IPS-NIHi11 (cell line): Measurements from ENCODE around the gene TCF7L1.
"Not testable (repeated sequence)": the region's sequence is repeated elsewhere in the genome, so short reads cannot be mapped to it uniquely, and the experiment has no call there.

ENCODE experiments used
- DNase-seq: peaks from one replicate; pipeline ENCODE4 v3.0.0; 2012; ENCODE audit warnings: mixed read lengths, low spot score

Gene TCF7L1

DNA sequence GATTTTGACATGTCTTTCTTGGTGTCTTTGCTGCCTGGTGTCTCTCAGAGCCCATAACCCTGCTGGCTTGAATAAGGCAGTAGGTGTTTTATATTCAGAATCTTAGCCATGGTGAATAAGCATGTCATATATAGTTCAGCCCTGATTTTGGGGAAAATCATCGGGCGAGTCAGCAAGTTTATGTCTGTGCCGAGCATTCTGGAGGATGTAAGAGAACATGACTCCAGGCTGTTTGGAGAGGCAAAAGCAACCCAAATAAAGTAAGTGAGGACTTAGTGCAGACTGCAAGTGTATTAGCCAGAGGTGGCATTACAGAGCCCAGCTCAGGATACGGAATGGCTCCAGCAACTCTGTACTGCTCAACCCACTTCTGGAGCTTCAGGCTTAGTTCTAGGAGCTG, 50.3 kb downstream of the TCF7L1 start:
- no peak for DNase-seq

DNA sequence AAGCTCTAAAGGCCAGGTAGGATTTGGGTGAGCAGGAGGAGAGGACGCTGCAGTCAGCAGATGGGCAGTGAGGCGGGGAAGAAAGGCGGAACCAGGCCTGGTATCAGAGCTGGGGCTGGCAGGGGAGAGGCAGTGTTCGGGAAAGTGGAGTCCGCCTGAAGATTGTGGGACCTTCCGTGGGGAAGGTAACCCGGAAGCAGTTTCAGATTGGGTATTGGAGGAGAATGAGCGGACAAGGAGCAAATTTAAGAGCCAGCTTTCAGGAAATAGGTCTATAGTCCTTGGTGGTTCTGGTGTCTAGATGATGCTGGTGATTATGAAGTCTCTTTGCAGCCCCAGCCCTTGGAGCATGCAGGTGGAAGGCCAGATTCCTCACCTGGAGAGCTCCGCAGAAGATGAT, 51.0 kb downstream of the TCF7L1 start:
- DNase-seq = no peak

DNA sequence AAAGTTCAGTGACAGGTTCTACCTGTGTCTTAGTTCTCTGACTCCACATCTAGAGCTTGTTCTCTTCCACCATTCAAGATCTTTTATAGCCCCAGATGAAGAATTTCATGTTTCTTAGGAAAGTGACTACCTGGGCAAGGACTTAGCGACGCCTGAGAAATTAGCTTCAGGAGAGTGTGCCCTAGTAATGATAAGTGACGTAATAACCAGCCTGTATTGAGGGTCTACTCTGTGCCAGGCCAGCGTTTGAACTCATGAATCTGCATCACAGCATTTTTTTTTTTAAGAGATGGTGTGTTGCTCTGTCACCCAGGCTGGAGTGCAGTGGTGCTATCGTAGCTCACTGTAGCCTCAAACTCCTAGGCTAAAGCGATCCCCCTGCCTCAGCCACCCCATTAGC, 51.8 kb downstream of the TCF7L1 start:
- DNase-seq = no peak

DNA sequence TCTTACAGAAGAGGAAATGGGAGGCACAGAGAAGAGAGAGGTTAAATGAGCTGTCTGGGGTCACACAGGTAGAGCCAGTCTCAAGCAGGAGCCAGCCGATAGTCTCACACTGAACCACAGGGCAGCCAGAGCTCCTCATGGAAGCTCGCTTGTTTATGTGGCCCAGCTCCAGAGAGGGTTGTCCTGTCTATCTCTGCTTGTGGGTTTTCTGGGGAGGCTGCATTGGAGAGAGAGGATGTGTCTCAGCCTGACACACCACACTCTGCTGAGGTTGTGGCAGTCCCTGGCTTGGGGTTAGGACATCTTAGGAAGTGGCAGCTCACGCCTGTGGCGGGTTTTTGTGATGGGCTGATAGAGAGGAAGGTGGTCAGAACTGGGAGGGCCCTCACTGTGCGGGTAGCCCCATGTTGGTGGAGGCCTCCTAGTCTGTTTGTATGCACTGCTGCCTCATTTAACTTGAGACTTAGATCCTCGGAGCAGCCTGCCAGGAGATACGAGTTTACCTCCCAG, 52.3 kb downstream of the TCF7L1 start:
- DNase-seq = no peak

DNA sequence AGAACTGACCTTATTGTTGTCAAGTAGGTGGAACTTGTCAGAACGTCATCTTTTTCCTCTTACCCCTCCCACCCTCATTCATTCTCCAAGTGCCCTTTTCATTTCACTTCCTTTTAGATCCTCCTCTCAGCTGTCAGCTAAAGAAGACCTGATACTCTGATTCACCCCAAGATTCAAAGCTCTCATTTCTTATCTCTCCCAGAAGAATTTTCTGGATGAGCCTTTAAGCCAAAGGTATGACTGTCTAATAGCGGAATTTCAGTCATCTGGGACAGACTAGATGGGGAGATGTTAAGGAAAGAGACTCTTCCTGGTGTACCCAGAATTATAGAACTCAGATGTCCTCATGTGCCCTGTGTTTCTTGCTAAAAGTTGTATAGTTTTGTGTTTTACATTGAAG, 53.9 kb downstream of the TCF7L1 start:
- DNase-seq = no peak

DNA sequence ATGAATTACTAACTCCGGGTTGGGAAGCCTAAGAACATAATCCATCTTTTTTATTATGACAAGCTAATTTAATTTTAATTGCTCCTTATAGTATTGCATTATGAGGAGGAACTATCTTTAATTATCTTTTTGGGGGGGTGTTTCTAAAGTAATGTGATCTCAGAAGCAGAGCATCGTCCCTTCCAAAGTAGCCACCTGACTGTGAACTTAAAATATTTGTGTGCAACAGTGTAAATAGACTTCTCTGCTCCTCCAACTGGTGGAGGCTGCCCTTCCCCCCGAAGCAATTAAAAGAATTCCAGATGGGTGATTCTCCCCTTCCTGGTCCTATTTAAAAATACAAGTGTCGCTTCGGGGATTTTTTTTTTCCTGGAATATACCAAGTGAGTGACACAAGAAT, 55.7 kb downstream of the TCF7L1 start:
- no peak for DNase-seq

DNA sequence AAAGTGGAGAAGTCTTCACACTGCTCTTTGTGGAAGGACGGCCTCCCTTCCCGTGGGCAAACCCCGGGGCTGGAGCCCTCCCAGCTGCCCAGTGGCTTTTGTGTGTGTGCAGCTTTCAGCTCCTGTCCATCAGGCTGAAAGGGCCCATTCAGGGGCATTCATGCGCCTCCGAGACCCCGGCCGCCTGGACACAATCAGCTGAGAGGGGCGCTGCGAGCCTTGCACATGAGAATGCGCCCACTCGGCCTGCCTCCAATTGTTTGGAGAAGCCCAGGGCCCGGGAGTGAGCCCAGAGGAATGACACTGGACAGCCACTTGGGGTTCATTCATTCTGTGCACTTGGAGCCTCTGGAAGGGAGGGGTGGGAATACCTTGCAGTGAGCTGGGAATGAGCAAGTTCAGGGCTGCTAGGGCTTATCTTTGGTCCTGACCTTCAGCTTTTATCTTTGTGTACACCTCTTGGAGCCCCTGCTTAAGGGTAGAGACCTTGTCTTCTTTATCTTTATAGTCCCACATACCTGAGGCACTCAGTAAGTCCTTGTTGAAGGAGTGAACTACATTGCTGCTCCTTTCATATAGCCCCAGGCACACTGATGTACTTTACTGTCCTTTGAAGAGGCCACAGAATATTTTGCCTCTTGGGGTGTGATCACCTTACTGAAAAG, 56.5 kb downstream of the TCF7L1 start:
- DNase-seq = no peak

DNA sequence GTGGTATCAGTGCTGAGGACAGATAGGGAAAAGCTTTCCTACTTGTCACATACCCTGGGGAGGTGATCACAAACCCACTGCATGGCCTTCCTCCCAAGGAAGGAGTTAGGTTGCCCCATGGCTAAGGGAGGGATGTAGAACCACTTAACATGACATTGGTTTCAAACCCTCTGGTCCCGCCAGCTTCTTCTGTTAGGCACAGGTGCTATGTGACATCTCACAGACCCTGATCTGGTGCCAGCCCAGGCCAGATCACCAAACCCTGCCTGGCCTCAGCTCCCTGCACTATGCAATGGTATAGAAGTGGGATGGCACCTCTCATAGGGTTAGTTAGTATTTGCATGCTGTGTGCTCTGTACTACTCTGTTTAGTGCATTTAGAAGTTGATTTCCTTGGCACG, 58.0 kb downstream of the TCF7L1 start:
- no peak for DNase-seq

DNA sequence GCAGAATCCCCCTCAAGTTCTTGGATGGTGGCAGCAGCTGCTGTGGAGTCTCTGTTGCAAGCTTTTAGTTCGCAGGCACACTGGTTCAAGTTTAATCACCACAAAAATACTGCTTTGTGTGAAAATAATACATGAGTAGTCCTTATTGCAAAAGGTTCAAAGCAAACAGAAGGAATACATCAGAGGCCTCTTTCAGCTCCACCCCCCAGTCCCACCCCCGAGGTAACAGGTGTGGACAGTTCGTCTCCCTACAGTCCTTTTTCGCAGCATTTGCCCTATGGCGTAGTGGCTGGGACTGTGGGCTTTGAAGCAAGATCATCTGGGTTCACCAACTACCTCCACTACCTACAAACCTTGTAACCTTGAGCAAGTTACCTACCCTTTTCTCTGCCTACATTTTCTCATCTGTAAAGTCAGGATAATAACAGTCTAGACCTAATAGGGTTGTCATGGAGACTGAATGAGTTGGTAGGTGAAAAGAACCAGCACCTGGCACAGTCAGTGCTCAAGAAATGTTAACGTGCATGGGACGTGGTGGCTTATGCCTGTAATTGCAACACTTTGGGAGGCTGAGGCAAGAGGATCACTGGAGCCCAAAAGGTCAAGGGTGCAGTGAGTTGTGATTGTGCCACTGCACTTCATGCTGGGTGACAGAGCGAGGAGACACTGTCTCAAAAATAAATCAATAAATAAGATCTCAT, 61.7 kb downstream of the TCF7L1 start:
- no peak for DNase-seq

DNA sequence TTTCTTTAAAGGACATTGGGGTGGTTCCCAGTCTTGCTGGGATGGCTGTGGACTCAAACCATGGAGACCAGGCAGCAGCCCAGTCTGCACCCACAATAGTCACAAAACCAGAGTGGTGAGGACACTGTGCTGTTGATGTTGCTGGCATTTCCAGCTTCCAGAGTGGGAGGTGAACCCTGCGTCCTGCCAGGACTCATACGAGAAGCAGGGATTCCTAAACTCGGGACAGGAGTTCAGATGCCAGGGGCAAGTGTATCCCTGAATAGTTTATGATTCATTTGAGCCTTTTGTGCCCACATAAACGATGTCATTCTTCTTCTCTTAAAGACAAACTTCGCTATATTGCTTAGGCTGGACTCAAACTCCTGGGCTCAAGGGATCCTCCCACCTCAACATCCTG, 62.8 kb downstream of the TCF7L1 start:
- no peak for DNase-seq

DNA sequence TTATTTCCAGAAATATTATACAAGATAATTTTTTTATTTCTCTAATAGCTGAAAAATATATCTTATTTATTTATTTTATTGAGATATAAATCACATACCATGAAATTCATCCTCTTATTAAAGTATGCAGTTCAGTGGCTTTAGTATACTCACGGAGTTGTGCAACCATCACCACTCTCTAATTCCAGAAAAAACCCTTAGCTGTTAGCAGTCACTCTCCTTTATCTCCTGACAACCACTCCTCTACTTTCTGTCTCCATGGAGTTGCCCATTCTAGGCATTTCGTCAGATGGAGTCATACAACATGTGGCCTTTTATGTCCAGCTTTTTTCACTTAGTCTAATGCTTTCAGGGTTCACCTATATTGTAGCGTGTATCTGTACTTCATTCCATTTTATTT, 66.5 kb downstream of the TCF7L1 start:
- no peak for DNase-seq

DNA sequence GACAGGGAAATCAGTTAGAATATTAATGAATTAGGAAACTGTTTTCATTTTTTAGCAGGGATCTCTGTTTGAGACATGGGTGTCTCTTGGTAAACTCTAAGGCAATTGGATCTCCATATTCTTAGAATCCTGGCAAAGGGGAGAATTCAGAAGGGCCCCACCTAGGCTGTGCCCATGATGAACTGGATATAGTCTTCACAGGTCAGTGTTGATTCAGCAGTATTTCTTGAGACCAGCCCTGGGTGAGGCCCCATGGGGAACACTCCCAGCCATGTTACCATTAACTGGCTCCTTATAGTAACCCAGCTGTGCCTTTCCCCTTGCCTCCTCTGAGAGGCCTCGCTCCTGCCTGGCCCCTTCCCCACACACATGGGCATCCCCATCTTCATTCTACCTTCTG, 76.7 kb downstream of the TCF7L1 start:
- DNase-seq = no peak

DNA sequence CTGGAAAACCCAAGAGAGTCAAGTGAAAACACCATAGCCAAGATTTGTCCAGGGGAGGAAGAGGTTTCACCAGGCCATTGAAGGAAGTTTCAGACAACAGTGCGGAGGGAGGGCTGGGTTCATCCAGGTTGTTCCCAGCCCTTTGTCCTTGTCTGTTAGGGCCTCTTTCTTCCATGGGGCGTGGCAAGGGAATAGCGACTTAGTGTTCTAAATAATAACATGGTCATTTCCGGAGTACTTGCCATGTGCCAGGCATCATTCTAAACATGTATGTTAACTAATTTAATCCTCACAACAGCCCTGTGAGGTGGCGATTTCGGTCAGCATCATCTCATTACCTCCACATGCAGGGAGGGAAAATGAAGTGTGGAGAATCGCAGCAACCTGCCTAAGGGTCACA, 77.3 kb downstream of the TCF7L1 start:
- DNase-seq = no peak

DNA sequence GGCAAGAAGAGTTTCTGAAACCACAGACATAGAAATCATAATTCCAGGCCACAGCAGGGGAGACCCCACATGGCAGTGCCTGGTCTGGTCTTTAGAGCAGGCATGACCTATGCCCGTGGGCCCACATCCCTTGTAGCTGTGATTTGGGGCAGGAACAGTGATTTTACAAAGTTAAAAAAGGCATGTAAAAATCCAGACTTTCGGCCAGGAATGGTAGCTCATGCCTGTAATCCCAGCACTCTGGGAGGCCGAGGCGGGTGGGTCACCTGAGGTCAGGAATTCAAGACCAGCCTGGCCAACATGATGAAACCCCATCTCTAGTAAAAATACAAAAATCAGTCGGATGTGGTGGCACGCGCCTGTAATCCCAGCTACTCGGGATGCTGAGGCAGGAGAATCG, 78.4 kb downstream of the TCF7L1 start:
- DNase-seq = not testable (repeated sequence)

DNA sequence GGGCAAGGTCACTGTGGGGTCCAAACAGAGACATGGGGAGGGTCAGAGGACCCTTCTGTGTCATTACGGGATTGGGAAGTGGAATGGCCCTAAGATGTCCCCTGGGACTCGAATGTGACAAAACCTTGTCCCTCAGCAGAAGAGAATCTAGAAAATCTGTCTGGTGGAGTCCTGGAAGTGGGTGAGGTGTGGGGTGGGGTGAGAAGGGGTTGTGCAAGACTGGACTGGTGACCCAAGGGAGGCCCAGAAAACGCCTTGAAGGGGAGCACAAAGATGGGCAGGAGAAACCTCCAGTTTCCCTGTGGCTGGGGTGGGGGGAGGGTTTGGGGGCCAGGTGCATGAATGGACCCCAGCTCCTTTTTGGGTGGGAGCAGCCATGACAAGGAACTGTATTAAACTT, 79.6 kb downstream of the TCF7L1 start:
- DNase-seq = no peak

DNA sequence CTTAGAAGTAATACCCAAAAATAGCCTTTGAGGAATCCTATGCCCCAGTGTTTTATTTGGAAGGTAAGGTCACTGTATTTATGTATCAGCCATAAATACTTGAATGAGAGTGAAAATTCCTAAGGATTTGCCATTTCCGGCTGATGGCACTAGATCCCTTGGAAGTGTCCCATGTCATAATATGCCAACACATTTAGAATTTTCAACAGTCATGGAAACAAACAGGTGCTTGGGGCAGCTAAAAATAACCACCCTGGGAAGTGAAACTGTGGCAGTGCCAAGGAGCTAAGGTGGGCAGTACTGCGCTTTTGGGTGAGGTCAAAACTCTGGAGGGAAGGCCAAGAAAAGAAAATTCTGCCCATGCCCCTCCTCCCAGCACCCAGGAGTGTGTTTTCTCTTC, 80.2 kb downstream of the TCF7L1 start:
- DNase-seq = no peak

DNA sequence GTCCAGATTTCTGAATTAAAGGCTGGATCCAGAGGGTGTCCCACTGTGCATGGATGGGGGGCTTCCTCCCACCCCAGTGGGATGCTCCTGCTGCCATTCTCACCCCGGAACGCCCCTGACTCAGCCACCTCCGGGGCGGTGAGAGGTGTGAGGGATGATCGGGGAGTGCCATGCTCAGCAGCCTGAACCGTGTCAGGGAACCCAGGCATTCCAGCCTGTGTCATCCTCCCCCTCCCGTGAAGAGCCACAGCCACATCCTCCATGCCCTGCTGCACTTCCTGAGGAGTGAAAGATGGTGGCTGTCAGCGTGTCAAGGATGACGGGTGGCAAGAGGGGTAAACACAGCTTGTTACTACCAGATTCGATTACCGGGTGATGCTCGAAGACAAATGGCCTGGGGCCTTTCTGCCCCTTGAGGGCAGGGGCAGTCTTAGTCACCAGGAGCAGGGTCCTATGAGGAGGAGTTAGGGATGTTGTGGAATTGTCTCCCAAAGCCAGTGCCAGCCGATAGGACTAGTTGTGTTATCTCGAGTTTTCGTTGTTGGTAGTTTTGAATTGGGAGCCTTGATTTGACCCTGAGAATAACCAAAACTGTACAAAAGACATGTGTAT, 80.8 kb downstream of the TCF7L1 start:
- DNase-seq = no peak

DNA sequence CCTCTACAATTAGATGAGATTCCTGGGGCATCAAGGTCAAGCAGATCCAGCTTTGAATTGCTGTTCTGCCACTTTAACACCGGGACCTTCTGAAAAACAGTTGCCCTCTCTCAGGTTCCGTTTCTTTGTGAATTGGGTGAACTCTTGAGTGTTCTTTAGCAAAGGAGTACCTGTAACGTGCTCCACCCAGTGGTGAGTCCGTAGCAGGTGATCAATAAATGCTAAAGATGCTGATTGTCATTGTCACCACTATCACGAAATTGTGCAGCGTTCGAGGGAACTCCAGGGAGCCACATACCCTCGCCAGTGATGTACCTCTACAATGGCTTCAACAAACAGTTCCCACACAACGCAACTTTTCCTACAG, 81.9 kb downstream of the TCF7L1 start:
- no peak for DNase-seq

DNA sequence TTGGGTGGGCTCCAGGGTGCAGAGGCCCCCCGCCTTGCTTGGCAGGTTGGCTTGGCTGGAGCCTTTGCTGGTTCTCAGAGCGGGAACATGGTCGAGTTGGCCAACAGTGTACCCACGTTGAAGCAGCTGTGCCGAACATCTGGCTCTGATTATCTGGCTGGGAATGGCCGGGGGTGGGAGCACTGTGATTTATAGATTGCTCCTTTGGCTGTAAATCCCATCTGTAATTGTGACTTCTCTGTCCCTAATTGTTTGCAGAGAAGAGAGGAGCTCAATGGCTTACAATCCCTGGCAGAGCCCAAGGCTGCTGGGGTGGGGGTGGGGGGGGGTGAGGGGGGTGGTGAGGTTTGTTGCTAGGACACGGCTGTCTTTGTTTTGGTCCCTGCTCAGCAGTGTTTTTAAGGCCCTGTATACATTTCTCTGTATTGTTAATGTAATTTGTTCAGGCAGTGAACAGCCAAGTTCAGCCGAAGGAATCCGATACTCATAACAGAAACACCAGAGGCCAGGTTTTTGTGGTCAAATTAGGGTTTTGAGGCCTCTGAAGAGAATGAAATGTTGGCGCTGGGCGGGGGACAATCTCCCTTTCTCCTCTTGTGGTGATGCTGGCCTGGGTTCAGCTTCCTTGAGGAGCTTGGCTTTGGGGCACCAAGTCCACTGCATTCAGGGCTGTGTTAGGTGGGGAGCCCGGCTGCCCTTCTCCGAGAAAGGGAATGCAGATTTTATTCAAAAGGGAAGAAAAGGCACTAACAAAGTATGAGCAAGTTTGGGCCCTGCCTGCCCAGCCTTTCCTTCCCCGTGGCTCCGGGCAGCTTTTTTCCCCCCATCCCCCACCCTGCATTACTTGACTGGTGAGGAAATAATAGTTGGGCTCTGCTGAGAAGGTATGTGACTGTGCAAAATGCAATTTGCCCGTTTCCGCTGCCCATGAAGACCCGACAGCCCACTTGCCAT, 82.5 kb downstream of the TCF7L1 start:
- peak; percentile 46 for DNase-seq

DNA sequence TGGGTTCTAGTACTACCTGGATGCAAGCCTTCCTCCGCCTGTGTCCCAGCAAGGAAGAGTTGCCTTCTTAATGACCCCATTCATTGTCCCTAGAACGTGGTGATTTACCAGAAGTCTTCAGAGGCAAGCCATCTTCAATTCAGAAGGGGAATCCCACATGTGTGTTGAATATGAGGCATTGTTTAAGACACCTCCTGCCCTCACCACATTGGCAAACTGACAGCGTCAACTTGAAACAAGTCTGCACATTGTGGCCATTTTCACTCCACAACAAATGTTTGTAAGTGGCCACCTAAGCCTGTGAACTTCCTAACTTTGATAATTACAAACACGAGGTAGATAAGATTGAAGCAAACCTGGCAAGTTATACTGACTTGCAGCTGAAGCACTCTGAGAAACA, 83.7 kb downstream of the TCF7L1 start:
- no peak for DNase-seq

DNA sequence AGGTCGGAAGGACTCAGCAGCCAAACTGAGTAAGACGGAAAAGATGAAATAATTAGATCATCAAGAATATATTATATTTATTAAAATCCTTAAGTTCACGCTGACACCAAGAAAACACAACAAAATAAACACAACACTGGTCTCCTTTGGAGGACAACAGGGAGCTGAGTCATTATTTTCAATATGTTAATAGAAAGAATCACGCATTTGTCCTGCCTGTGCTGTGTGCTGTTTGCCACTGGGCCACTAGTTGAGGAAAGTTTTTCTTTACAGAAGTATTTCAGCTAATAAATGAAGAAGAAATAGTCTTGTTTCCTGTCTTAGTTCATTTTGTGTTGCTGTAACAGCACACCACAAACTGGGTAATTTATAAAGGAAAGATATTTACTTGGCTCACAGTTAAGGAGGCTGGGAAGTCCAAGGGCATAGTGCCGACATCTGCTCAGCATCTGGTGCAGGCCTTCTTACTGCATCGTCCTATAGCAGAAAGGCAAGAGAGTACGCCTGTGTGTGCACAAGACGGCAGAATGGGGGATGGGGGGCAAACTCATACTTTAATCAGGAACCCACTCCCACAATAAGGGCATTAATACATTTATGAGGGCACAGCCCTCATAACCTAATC, 88.0 kb downstream of the TCF7L1 start:
- DNase-seq = no peak

DNA sequence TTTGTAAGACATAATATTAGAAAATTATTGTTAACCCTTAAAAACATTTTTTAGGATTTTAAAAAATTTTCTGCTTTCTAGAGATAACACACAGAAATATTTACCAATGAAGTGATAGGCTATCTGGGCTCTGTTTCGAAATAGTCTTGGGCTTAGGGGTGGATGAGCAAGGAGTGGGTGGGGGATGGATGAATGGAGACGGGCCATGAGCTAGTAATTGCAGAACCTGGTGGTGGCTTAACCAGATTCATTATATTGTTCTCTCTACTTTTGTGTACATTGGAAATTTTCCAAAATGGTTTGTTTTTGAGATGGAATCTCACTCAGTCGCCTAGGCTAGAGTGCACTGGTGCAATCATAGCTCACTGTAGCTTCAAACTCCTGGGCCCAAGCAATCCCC, 89.6 kb downstream of the TCF7L1 start:
- DNase-seq = no peak
